HEK293T (cell line): ENCODE data around the gene COA4.

Experiments
- CTCF ChIA-PET: fragments of 350-600 bp; formaldehyde crosslinking; extraction: SDS; loops from one replicate; lab custom pipeline; 2021; ENCODE audit warnings: antibody characterized with exemption, inconsistent platforms; lab: Yijun Ruan, JAX
- POLR2A ChIA-PET: fragments of 350-600 bp; formaldehyde crosslinking; extraction: SDS; loops from one replicate; lab custom pipeline; 2020; ENCODE audit warnings: antibody characterized with exemption, inconsistent platforms; lab: Yijun Ruan, JAX
- DNase-seq: peaks from one replicate; pipeline ENCODE4 v3.0.0; 2012; ENCODE audit warnings: mixed read lengths; ENCODE audit errors: extremely low spot score
- ARNT ChIP-seq: fragments of 450-650 bp; IDR thresholded peaks from 2 replicates; pipeline ENCODE4 v1.6.1; 2017; ENCODE audit warnings: mild to moderate bottlenecking
- BHLHE40 ChIP-seq: fragments of 450-650 bp; IDR thresholded peaks from 2 replicates; pipeline ENCODE4 v1.6.1; 2016; ENCODE audit warnings: mild to moderate bottlenecking, moderate library complexity, borderline replicate concordance
- CTBP1 ChIP-seq: fragments of 450-650 bp; IDR thresholded peaks from 2 replicates; pipeline ENCODE4 v1.6.1; 2016; ENCODE audit warnings: borderline replicate concordance
- ELF4 ChIP-seq: fragments of 450-650 bp; IDR thresholded peaks from 2 replicates; pipeline ENCODE4 v1.6.1; 2017; ENCODE audit warnings: antibody characterized with exemption
- FOXA1 ChIP-seq: fragments of 450-650 bp; IDR thresholded peaks from 2 replicates; pipeline ENCODE4 v1.6.1; 2016; ENCODE audit warnings: mild to moderate bottlenecking
- FOXK2 ChIP-seq: fragments of 450-650 bp; IDR thresholded peaks from 2 replicates; pipeline ENCODE4 v1.6.1; 2016; ENCODE audit warnings: mild to moderate bottlenecking
- FOXM1 ChIP-seq: fragments of 450-650 bp; IDR thresholded peaks from 2 replicates; pipeline ENCODE4 v1.6.1; 2017; ENCODE audit warnings: mild to moderate bottlenecking, borderline replicate concordance
- HDGF ChIP-seq: fragments of 450-650 bp; IDR thresholded peaks from 2 replicates; pipeline ENCODE4 v1.6.1; 2017; ENCODE audit warnings: antibody characterized with exemption, borderline replicate concordance
- L3MBTL2 ChIP-seq: fragments of 450-650 bp; conservative IDR thresholded peaks from 2 replicates; pipeline ENCODE4 v1.6.1; 2016; ENCODE audit warnings: mild to moderate bottlenecking
- LEF1 ChIP-seq: fragments of 450-650 bp; IDR thresholded peaks from 2 replicates; pipeline ENCODE4 v1.6.1; 2017; ENCODE audit warnings: mild to moderate bottlenecking, borderline replicate concordance
- NFRKB ChIP-seq: fragments of 450-650 bp; IDR thresholded peaks from 2 replicates; pipeline ENCODE4 v1.6.1; 2016; ENCODE audit warnings: mild to moderate bottlenecking, moderate library complexity
- SP1 ChIP-seq: fragments of 450-650 bp; IDR thresholded peaks from 2 replicates; pipeline ENCODE4 v1.6.1; 2017
- SUZ12 ChIP-seq: fragments of 450-650 bp; IDR thresholded peaks from 2 replicates; pipeline ENCODE4 v1.6.1; 2016; ENCODE audit warnings: mild to moderate bottlenecking
- TARDBP ChIP-seq: fragments of 450-650 bp; IDR thresholded peaks from 2 replicates; pipeline ENCODE4 v1.6.1; 2016
- ZNF384 ChIP-seq: fragments of 450-650 bp; IDR thresholded peaks from 2 replicates; pipeline ENCODE4 v1.6.1; 2016
- TF ChIP-seq, protein P1 (sequence below): fragments of 450-650 bp; IDR thresholded peaks from 2 replicates; pipeline ENCODE4 v1.6.1; 2016

COA4 gene

GRCh38 chr11:73907191-73907590 is 30.5 kb upstream of the COA4 start:
- ChIA-PET POLR2A (no interaction called here), CTCF (no interaction called here)
- DNase-seq = peak; percentile 19
- TF ChIP-seq SUZ12 (no peak), LEF1 (no peak), ARNT (no peak), FOXK2 (no peak), TARDBP (no peak), CTBP1 (no peak), FOXA1 (no peak), ZNF384 (no peak), FOXM1 (no peak), SP1 (no peak), NFRKB (no peak), HDGF (no peak), ELF4 (no peak), L3MBTL2 (no peak), BHLHE40 (no peak)
- TF ChIP-seq, protein P1, sequence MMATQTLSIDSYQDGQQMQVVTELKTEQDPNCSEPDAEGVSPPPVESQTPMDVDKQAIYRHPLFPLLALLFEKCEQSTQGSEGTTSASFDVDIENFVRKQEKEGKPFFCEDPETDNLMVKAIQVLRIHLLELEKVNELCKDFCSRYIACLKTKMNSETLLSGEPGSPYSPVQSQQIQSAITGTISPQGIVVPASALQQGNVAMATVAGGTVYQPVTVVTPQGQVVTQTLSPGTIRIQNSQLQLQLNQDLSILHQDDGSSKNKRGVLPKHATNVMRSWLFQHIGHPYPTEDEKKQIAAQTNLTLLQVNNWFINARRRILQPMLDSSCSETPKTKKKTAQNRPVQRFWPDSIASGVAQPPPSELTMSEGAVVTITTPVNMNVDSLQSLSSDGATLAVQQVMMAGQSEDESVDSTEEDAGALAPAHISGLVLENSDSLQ = no peak

DNA sequence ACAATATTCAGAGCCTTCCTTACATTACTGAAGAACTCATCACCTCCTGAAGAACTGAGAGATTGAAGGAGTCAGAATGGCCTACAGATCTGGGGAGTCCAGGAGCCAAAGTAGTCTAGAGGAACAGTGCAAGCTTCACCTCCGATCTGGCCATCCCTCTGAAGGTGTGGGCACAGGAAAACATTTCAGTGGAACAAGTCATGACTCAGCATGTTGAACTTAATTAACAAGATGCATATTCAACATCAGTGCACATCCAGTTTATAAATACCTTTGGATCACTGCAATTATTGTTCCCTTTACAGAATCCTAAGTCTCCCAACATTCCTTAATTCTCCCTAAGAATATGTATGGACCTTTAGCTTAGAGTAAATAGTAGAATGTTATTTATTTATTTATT is 25.7 kb upstream of the COA4 start:
- ChIA-PET POLR2A (no interaction called here), CTCF (no interaction called here)
- TF ChIP-seq FOXM1 = no peak
- no peak for TF ChIP-seq LEF1
- TF ChIP-seq SUZ12 = no peak
- no peak for TF ChIP-seq HDGF
- no peak for TF ChIP-seq TARDBP
- no peak for TF ChIP-seq BHLHE40
- no peak for TF ChIP-seq NFRKB
- no peak for TF ChIP-seq L3MBTL2
- no peak for DNase-seq

DNA sequence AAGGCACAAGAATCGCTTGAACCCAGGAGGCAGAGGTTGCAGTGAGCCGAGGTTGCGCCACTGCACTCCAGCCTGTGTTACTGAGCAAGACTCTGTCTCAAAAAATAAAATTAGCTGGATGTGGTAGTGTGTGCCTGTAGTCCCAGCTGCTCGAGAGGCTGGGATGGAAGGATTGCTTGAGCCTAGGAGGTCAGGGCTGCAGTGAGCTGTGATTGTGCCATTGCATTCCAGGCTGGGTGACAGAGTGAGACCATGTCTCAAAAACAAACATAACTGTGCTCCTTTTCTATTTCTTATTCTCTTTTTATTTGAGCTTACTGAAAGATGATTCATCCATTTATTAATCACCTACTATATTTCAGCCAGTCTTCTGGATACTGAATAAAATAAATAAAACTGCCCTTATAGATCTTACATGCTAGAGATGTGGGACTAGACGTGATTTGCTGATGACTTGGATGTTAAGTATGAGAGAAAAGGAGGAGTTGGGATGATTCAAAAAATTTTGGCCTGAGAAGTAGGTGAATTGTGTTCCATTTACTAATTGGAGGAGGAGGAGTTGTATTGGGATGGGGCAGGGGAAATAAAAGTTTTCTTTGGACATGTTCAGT is 18.2 kb upstream of the COA4 start:
- POLR2A ChIA-PET = no interaction called here
- TF ChIP-seq ELF4 (no peak), SUZ12 (no peak), BHLHE40 (no peak), FOXM1 (no peak), ARNT (no peak), L3MBTL2 (no peak), TARDBP (no peak), HDGF (no peak), ZNF384 (no peak), FOXK2 (no peak), SP1 (no peak), LEF1 (no peak)
- TF ChIP-seq, protein P1 = no peak
- DNase-seq = no peak
- CTCF ChIA-PET = no interaction called here

- no peak for TF ChIP-seq ZNF384
- TF ChIP-seq FOXA1 = no peak
- no peak for DNase-seq
- ChIA-PET CTCF (no interaction called here), POLR2A (no interaction called here)
These were observed 16.4 kb upstream of the COA4 start for GRCh38 chr11:73893041-73893440.

- no peak for DNase-seq
- CTCF ChIA-PET = no interaction called here
- POLR2A ChIA-PET = interaction anchor here (1.6 kb wide), 1 partner anchor 12 kb away, joined by 6 read pairs; the partner anchor contains the start of genes COA4 and PAAF1
- TF ChIP-seq SP1 (no peak), FOXM1 (no peak), NFRKB (no peak), ARNT (no peak), CTBP1 (no peak), FOXK2 (no peak), LEF1 (no peak), TARDBP (no peak)
These were observed 12.9 kb upstream of the COA4 start for GRCh38 chr11:73889536-73889935.

DNA sequence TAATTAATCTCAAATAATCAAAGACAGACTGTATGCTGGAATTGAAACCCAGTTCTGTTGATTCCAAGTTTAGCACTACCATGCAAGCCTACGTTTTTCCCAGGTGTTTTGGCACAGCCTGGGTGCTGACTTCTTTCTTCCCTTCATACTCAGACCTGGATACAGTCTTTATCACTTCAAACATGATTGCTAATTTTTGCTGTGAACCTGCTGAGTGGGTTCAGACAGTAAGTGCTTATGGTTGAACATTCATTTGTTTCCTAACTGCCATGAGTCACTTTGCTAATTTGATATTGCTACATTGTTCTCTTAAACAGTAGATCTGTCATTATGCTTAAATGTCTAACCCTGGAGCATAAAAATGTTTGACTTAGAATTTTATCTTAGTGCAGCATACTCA is 12.4 kb upstream of the COA4 start:
- POLR2A ChIA-PET = interaction anchor here (1.6 kb wide), 1 partner anchor 12 kb away, joined by 6 read pairs; the partner anchor contains the start of genes COA4 and PAAF1
- DNase-seq = no peak
- no peak for TF ChIP-seq L3MBTL2
- no peak for TF ChIP-seq TARDBP
- TF ChIP-seq FOXM1 = no peak
- TF ChIP-seq ZNF384 = no peak
- TF ChIP-seq LEF1 = no peak
- no peak for TF ChIP-seq HDGF
- TF ChIP-seq ELF4 = no peak
- TF ChIP-seq FOXK2 = no peak
- TF ChIP-seq, protein P1 = no peak
- TF ChIP-seq FOXA1 = no peak
- TF ChIP-seq CTBP1 = no peak
- no peak for TF ChIP-seq SP1
- TF ChIP-seq SUZ12 = no peak
- no peak for TF ChIP-seq ARNT
- TF ChIP-seq BHLHE40 = no peak
- CTCF ChIA-PET = interaction anchor here (0.6 kb wide), 1 partner anchor 304 kb away, joined by 3 read pairs; no protein-coding TSS in a partner anchor
